T-cell (primary cell): ENCODE data around the gene TBC1D3L. TPM values are rescaled to one million over a fixed set of nuclear protein-coding genes. Genes with fewer than 3 reads are reported as not detected.
"Not testable (repeated sequence)": the region's sequence is repeated elsewhere in the genome, so short reads cannot be mapped to it uniquely, and the experiment has no call there.

Source experiments
- ATAC-seq, 4 experiments: fragments of 200-7000 bp in 3 of 4; fragments of 150-1000 bp in 1 of 4; cut with Tn5 transposase; replicated peaks in 1 of 4; 1 replicate in 3 of 4; 2 replicates in 1 of 4; pipeline ENCODE4 v1.10.0; 2021; ENCODE audit warnings: moderate library complexity in 3 of 4, mild to moderate bottlenecking in 2 of 4, moderate number of reproducible peaks in 1 of 4
- CTCF ChIA-PET, 2 donors: fragments of 300-600 bp; sonication (Branson Sonifier 250); formaldehyde crosslinking; loops; one replicate each; lab custom pipeline; 2022; ENCODE audit warnings: antibody characterized with exemption in 2 of 2; lab: Charles Lee
- POLR2A ChIA-PET, 2 donors: fragments of 300-600 bp; sonication (Branson Sonifier 250); formaldehyde crosslinking; loops; one replicate each; lab custom pipeline; 2022; ENCODE audit warnings: antibody characterized with exemption in 2 of 2; lab: Charles Lee
- DNase-seq, 35 experiments: peaks; one replicate each; pipeline versions ENCODE4 v3.0.0 to v3.0.0-alpha.2; 2013 to 2023
- H3K27ac ChIP-seq: one replicate; pipeline ENCODE4 v1.5.1; 2013; ENCODE audit warnings: low read length
- H3K27me3 ChIP-seq, 2 experiments: replicated peaks in 1 of 2; 1 replicate in 1 of 2; 2 replicates in 1 of 2; pipeline versions ENCODE4 v1.6.1 to v1.7.0; 2013; ENCODE audit warnings: low read length in 1 of 2, mixed read lengths in 1 of 2; ENCODE audit not compliant: control insufficient read depth in 2 of 2, insufficient read depth in 2 of 2; ENCODE audit errors: extremely low read depth in 1 of 2
- H3K36me3 ChIP-seq, 2 donors: 1 replicate in 1 of 2; 2 replicates in 1 of 2; pipeline versions ENCODE4 v1.6.1 to v1.7.0; 2013; ENCODE audit warnings: low read length in 1 of 2; ENCODE audit not compliant: control insufficient read depth in 2 of 2, insufficient read depth in 1 of 2; ENCODE audit errors: extremely low read depth in 1 of 2
- H3K4me1 ChIP-seq, 2 experiments: 1 replicate in 1 of 2; 2 replicates in 1 of 2; pipeline versions ENCODE4 v1.6.1 to v1.7.0; 2013; ENCODE audit warnings: low read length in 2 of 2, mixed read lengths in 1 of 2; ENCODE audit not compliant: insufficient read depth in 2 of 2, control insufficient read depth in 1 of 2; ENCODE audit errors: extremely low read depth in 1 of 2
- H3K4me3 ChIP-seq, 2 donors: 1 replicate in 1 of 2; 2 replicates in 1 of 2; pipeline versions ENCODE4 v1.5.1 to v1.7.0; 2013; ENCODE audit warnings: mild to moderate bottlenecking in 2 of 2, low read length in 1 of 2, moderate library complexity in 1 of 2; ENCODE audit not compliant: control insufficient read depth in 1 of 2; ENCODE audit errors: extremely low read depth in 1 of 2
- H3K9me3 ChIP-seq: 2 replicates; pipeline ENCODE4 v1.7.0; 2013
- H3K27ac Mint-ChIP-seq, 2 donors: one replicate each; pipeline ENCODE4 v1.8.0; 2020 to 2021; ENCODE audit warnings: mild to moderate bottlenecking in 2 of 2, mixed read lengths in 2 of 2
- H3K27me3 Mint-ChIP-seq, 2 donors: one replicate each; pipeline ENCODE4 v1.8.0; 2021 to 2022; ENCODE audit warnings: mixed read lengths in 2 of 2
- H3K36me3 Mint-ChIP-seq: one replicate; pipeline ENCODE4 v1.8.0; 2021; ENCODE audit warnings: mixed read lengths
- H3K4me1 Mint-ChIP-seq, 3 donors: one replicate each; pipeline ENCODE4 v1.8.0; 2020 to 2022; ENCODE audit warnings: mixed read lengths in 3 of 3, mild to moderate bottlenecking in 1 of 3
- H3K4me3 Mint-ChIP-seq, 3 donors: one replicate each; pipeline ENCODE4 v1.8.0; 2020 to 2022; ENCODE audit warnings: mild to moderate bottlenecking in 3 of 3, mixed read lengths in 3 of 3, moderate library complexity in 3 of 3
- H3K9me3 Mint-ChIP-seq, 3 donors: one replicate each; pipeline ENCODE4 v1.8.0; 2020 to 2022; ENCODE audit warnings: mixed read lengths in 3 of 3
- WGBS: methylation state at CpG from one replicate; pipeline ENCODE4 v1.1.5; 2013; ENCODE audit warnings: missing lambda C conversion rate; ENCODE audit not compliant: insufficient coverage; 5-methylcytosine and 5-hydroxymethylcytosine counted together
- total RNA-seq, 35 experiments: library from RNA in 6 of 35; stranded (reverse) in 6 of 35; fragments of 120-200 nt in 1 of 35; gene quantifications; one replicate each; pipeline versions ENCODE4 v1.2.1 to v1.2.4 and lab custom pipeline; 2013 to 2026

The TBC1D3L gene
- total RNA-seq (10 to 100 TPM; 10.4 to 33.5 (median 19.4) TPM), total RNA-seq (lab: John Stamatoyannopoulos, UW) (0.43 to 4.5 (median 1.7) reads per million in 29 experiments)
- 4.7 TPM for total RNA-seq (2013)

GRCh38 chr17:37988960-37989359 is at the start of gene TBC1D3L:
Gene TBC1D3L (minus strand): TSS chr17:37989060. CDS start chr17:37987520, 1,540 bp downstream.
- H3K27me3 ChIP-seq, H3K9me3 ChIP-seq, H3K9me3 Mint-ChIP-seq, H3K27ac Mint-ChIP-seq, CTCF ChIA-PET, H3K36me3 ChIP-seq, ATAC-seq, H3K4me3 ChIP-seq, H3K4me1 ChIP-seq, H3K4me1 Mint-ChIP-seq, H3K36me3 Mint-ChIP-seq, DNase-seq, H3K27ac ChIP-seq, POLR2A ChIA-PET, H3K27me3 Mint-ChIP-seq, H3K4me3 Mint-ChIP-seq: not testable (repeated sequence)
- WGBS = no CpG with 5 or more reads among the region's 11 CpGs

DNA sequence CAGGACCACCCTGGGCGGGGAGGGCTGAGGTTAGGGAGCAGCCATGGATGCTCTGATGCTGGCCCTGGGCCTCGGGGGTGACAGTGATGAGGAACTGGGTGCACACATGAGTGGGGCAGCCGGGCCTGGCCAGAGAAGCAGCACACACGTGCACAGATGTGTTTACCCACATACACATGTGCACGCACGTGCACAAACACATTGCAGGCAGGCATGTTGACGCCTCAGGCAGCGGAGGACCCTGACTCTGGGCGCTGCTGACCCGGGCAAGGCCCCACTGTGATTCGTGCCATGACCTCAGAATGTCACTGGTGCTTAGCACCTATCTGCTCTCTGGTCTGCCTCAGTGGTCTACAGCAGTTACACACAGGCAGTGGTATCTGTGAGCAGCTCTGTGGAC is 14.8 kb upstream of the TBC1D3L start, which contains the start of gene TBC1D3D:
Gene TBC1D3D (plus strand): TSS at position 301 of the 400 bp plus-strand sequence. CDS start 1,585 bp downstream, outside the sequence.
- H3K4me1 ChIP-seq, H3K9me3 ChIP-seq, H3K27me3 ChIP-seq, DNase-seq, H3K9me3 Mint-ChIP-seq, H3K4me3 ChIP-seq, H3K4me1 Mint-ChIP-seq, CTCF ChIA-PET, H3K27me3 Mint-ChIP-seq, H3K36me3 Mint-ChIP-seq, H3K27ac ChIP-seq, POLR2A ChIA-PET, H3K4me3 Mint-ChIP-seq, H3K36me3 ChIP-seq, ATAC-seq, H3K27ac Mint-ChIP-seq: not testable (repeated sequence)
- no CpG with 5 or more reads among the region's 11 CpGs for WGBS

Other genes with a start within 250 kb of the TBC1D3L start
- under 1 TPM in 3 of 5 donors, not detected in 2; 0.10 to 0.19 (median 0.15) TPM for gene HNF1B, start 244.0 kb downstream of the TBC1D3L start, total RNA-seq
- not detected for gene TBC1D3K, start 64.6 kb downstream of the TBC1D3L start, total RNA-seq
- gene TBC1D3D, start 14.9 kb upstream of the TBC1D3L start, total RNA-seq = 1 to 10 TPM in 4 of 5 donors, not detected in 1; 1.1 to 8.2 (median 3.6) TPM
- 1 to 10 TPM in 3 of 5 donors, not detected in 2; 2.5 to 6.2 (median 4.1) TPM for gene TBC1D3C, start 79.6 kb upstream of the TBC1D3L start, total RNA-seq
- not detected for gene TBC1D3E, start 138.9 kb upstream of the TBC1D3L start, total RNA-seq
- gene TBC1D3, start 203.5 kb upstream of the TBC1D3L start, total RNA-seq = 1 to 10 TPM in 3 of 5 donors, not detected in 2; 1.4 to 8.8 (median 3.1) TPM